Karpas-422 (cell line): Measurements from ENCODE around the gene TRAF3IP3. TPM values are rescaled to one million over a fixed set of nuclear protein-coding genes. Genes with fewer than 3 reads are reported as not detected.

Source experiments
- DNase-seq: peaks from one replicate; pipeline ENCODE4 v3.0.0-alpha.2; 2015
- H2AFZ ChIP-seq: fragments of 200-600 bp; sonication (generic); 2 replicates; pipeline ENCODE4 v1.6.1; 2014; ENCODE audit warnings: antibody characterized with exemption, low read length, mixed read lengths
- H3K27ac ChIP-seq: fragments of 200-600 bp; sonication (generic); 2 replicates; pipeline ENCODE4 v1.5.1; 2014; ENCODE audit warnings: mild to moderate bottlenecking, low read length, moderate library complexity
- H3K27me3 ChIP-seq: fragments of 200-600 bp; sonication (generic); 2 replicates; pipeline ENCODE4 v1.6.1; 2014; ENCODE audit warnings: low read length, mixed read lengths
- H3K36me3 ChIP-seq: fragments of 200-600 bp; sonication (generic); 2 replicates; pipeline ENCODE4 v1.6.1; 2014; ENCODE audit warnings: low read length, mixed read lengths; ENCODE audit not compliant: insufficient read depth
- H3K4me1 ChIP-seq: fragments of 200-600 bp; sonication (generic); 2 replicates; pipeline ENCODE4 v1.6.1; 2014; ENCODE audit warnings: mild to moderate bottlenecking, low read length, mixed read lengths
- H3K4me2 ChIP-seq: fragments of 200-600 bp; sonication (generic); 2 replicates; pipeline ENCODE4 v1.6.1; 2014; ENCODE audit warnings: low read length, low read depth, mild to moderate bottlenecking; ENCODE audit not compliant: poor library complexity, severe bottlenecking
- H3K4me3 ChIP-seq: fragments of 200-600 bp; sonication (generic); 2 replicates; pipeline ENCODE4 v1.5.1; 2014; ENCODE audit warnings: mild to moderate bottlenecking, antibody characterized with exemption, low read length, mixed read lengths
- H3K79me2 ChIP-seq: fragments of 200-600 bp; sonication (generic); 2 replicates; pipeline ENCODE4 v1.6.1; 2014; ENCODE audit warnings: mild to moderate bottlenecking, low read length, mixed read lengths
- H3K9ac ChIP-seq: fragments of 200-600 bp; sonication (generic); 2 replicates; pipeline ENCODE4 v1.6.0; 2014; ENCODE audit warnings: low read length
- H3K9me2 ChIP-seq: fragments of 200-600 bp; sonication (generic), shearing (Covaris generic); replicated peaks from 2 replicates; pipeline ENCODE4 v1.6.0; 2014; ENCODE audit warnings: mild to moderate bottlenecking, low read length, moderate library complexity; ENCODE audit not compliant: insufficient read depth
- H3K9me3 ChIP-seq: fragments of 300-700, 200-600 bp; sonication (generic); 2 replicates; pipeline ENCODE4 v1.6.1; 2014; ENCODE audit warnings: low read length, mixed read lengths
- H4K20me1 ChIP-seq: fragments of 200-600 bp; sonication (generic); 2 replicates; pipeline ENCODE4 v1.6.1; 2014; ENCODE audit warnings: mild to moderate bottlenecking, antibody characterized with exemption, low read length, low read depth; ENCODE audit not compliant: insufficient read depth
- total RNA-seq: library from RNA; depleted of rRNA; stranded (reverse); fragments of >200 nt; shearing (Covaris generic); gene quantifications from 2 replicates; pipeline ENCODE4 v1.2.3, GENCODE V29; 2014; ENCODE audit warnings: low replicate concordance

TRAF3IP3 gene
- total RNA-seq, 1 experiment from 2014 or later, result 1.6 TPM

DNA sequence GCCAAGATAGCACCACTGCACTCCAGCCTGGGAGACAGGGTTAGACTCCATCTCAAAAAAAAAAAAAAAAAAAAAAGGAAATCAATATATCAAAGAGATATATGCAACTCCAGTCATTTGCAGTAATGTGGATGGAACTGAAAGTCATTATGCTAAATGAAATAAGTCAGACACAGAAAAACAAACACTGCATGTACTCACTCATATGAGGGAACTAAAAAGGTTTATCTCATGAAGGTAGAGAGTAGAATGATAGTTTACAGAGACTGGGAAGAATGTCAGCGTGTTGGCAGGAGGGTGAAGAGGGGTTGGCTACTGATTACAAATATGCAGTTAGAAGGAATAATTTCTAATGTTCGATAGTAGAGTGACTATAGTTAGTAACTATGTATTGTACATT lies 38.0 kb upstream of the TRAF3IP3 start:
- no peak for DNase-seq
- Histone ChIP-seq H3K36me3 (no peaks in the 10 kb centered on the region), H3K79me2 (no peaks in the 10 kb centered on the region), H2AFZ (no peak overlapping the region), H3K4me3 (no peak overlapping the region), H4K20me1 (no peaks in the 10 kb centered on the region), H3K27me3 (no peaks in the 10 kb centered on the region), H3K4me2 (no peak overlapping the region), H3K9me3 (no peaks in the 10 kb centered on the region), H3K27ac (no peak overlapping the region), H3K9me2 (no peaks in the 10 kb centered on the region), H3K4me1 (no peaks in the 10 kb centered on the region), H3K9ac (no peak overlapping the region)

- no peak for DNase-seq
These were observed 35.5 kb upstream of the TRAF3IP3 start for GRCh38 chr1:209720326-209720725.

DNA sequence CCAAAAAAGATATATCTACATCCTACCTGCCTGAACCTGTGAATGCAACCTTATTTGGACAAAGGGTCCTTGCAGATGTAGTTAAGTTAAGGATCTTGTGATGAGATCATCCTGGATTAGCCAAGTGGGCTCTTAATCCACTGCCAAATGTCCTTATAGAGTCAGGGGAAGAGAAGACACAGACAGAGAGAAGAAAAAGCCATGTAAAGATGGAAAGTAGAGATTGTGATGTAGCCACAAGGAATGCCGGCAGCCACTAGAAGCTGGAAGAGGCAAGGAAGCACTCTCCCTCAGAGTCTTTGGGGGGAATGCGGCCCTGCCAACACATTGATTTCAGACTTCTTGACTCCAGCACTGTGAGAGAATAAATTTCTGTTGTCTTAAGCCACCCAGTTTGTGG lies 35.0 kb upstream of the TRAF3IP3 start:
- H3K9ac ChIP-seq, result no peak overlapping the region
- no peak overlapping the region for H3K4me3 ChIP-seq
- DNase-seq, result no peak
- H3K79me2 ChIP-seq, result no peaks in the 10 kb centered on the region
- no peaks in the 10 kb centered on the region for H3K9me3 ChIP-seq
- no peak overlapping the region for H3K27ac ChIP-seq
- H3K9me2 ChIP-seq, result no peaks in the 10 kb centered on the region
- H3K4me2 ChIP-seq, result no peak overlapping the region
- no peaks in the 10 kb centered on the region for H3K36me3 ChIP-seq
- H3K4me1 ChIP-seq, result no peaks in the 10 kb centered on the region
- no peaks in the 10 kb centered on the region for H4K20me1 ChIP-seq
- H2AFZ ChIP-seq, result no peak overlapping the region
- H3K27me3 ChIP-seq, result no peaks in the 10 kb centered on the region

More at GRCh38 chr1:209720326-209720725, 35.5 kb upstream of the TRAF3IP3 start:
- Histone ChIP-seq H3K4me3 (no peak overlapping the region), H3K27me3 (no peaks in the 10 kb centered on the region), H3K9me3 (no peaks in the 10 kb centered on the region), H3K36me3 (no peaks in the 10 kb centered on the region), H3K79me2 (no peaks in the 10 kb centered on the region), H2AFZ (no peak overlapping the region), H3K4me1 (no peaks in the 10 kb centered on the region), H3K27ac (no peak overlapping the region), H4K20me1 (no peaks in the 10 kb centered on the region), H3K9ac (no peak overlapping the region), H3K4me2 (no peak overlapping the region), H3K9me2 (no peaks in the 10 kb centered on the region)

DNA sequence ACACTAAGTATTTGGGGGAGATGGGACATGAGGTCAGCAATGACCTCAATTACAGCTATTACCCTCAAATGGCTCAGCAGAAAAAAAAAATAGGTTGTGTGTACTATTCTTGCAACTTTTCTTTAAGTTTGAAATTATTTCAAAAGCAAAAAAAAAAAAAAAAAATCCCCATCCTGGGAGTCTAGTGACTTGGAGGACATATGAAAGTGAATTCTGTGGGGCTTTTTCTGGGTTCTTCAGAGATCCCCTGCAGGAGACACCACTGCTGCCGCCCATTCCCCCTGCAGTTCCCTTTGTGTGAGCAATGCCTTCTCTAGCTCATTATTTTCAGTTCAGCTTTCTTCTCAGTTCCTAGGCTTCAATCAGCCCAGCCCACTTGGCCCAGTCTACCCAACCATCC lies 34.5 kb upstream of the TRAF3IP3 start:
- H3K9ac ChIP-seq, result no peak overlapping the region
- no peak overlapping the region for H3K4me2 ChIP-seq
- H3K4me3 ChIP-seq, result no peak overlapping the region
- H3K36me3 ChIP-seq, result no peaks in the 10 kb centered on the region
- H3K4me1 ChIP-seq, result no peaks in the 10 kb centered on the region
- H3K27ac ChIP-seq, result no peak overlapping the region
- H3K79me2 ChIP-seq, result no peaks in the 10 kb centered on the region
- no peaks in the 10 kb centered on the region for H3K9me3 ChIP-seq
- DNase-seq, result no peak
- H4K20me1 ChIP-seq, result no peaks in the 10 kb centered on the region
- H3K9me2 ChIP-seq, result no peaks in the 10 kb centered on the region
- H2AFZ ChIP-seq, result no peak overlapping the region
- H3K27me3 ChIP-seq, result no peaks in the 10 kb centered on the region

- no peak overlapping the region for H3K4me3 ChIP-seq
- DNase-seq, result no peak
- no peaks in the 10 kb centered on the region for H4K20me1 ChIP-seq
- H3K9me2 ChIP-seq, result no peaks in the 10 kb centered on the region
- H3K9me3 ChIP-seq, result no peaks in the 10 kb centered on the region
- no peaks in the 10 kb centered on the region for H3K4me1 ChIP-seq
- H3K4me2 ChIP-seq, result no peak overlapping the region
- no peaks in the 10 kb centered on the region for H3K36me3 ChIP-seq
- no peak overlapping the region for H3K27ac ChIP-seq
- H2AFZ ChIP-seq, result no peak overlapping the region
- no peaks in the 10 kb centered on the region for H3K79me2 ChIP-seq
- H3K9ac ChIP-seq, result no peak overlapping the region
- no peaks in the 10 kb centered on the region for H3K27me3 ChIP-seq
These were observed 32.6 kb upstream of the TRAF3IP3 start for GRCh38 chr1:209723265-209723664.

DNA sequence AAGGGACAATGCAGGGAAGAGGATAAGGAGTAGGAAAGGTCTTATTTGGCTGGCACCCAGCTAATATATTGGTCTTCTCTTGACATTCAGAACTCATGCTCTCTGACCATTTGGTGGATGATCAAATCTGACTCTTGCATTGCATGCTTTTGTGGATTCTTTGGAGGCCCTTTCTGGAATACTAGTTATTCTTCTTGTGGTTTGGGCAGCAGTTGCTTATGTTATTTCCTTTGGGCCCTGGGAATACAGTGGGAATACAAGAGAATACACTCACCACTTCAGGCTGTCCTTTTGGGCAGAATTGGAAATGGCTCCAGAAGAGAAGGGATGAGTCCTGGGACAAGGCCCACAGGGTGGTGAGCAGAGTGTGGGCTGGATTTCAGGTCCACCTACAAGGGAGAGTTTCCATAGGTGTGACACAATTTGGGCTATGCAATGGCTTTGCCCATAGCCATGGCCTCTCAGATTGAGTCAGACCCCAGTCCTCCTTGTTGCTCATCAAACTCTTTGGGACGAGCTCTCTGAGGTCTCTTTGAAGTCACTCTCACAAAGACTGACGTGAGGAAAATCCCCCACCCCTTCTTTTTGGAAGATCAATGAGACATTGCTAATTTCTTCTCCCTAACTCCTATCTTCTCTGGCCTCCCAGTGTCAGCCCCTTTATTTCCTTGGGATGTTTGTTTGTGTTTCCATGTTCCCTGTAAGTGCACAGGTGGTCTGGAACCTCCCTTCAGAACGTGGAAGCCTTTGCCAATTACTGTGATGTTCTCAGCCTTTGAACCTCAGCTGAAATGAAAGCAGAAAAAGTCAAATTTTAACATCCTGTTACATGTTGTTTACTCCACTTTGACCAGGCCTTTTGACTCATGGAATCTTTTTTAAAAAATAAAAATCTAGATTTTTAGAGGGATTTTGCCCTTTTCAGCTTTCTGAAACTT lies 31.8 kb upstream of the TRAF3IP3 start:
- Histone ChIP-seq H3K4me1 (no peaks in the 10 kb centered on the region), H3K9ac (no peak overlapping the region), H3K4me3 (no peak overlapping the region), H3K36me3 (no peaks in the 10 kb centered on the region), H3K9me3 (no peaks in the 10 kb centered on the region), H2AFZ (no peak overlapping the region), H3K4me2 (no peak overlapping the region), H4K20me1 (no peaks in the 10 kb centered on the region), H3K79me2 (no peaks in the 10 kb centered on the region), H3K9me2 (no peaks in the 10 kb centered on the region), H3K27ac (no peak overlapping the region), H3K27me3 (no peaks in the 10 kb centered on the region)
- DNase-seq, result no peak

GRCh38 chr1:209727286-209727685 lies 28.6 kb upstream of the TRAF3IP3 start:
- Histone ChIP-seq H3K27ac (no peak overlapping the region), H3K4me3 (no peak overlapping the region), H3K9ac (no peak overlapping the region), H3K79me2 (no peaks in the 10 kb centered on the region), H2AFZ (no peak overlapping the region), H3K36me3 (no peaks in the 10 kb centered on the region), H4K20me1 (no peaks in the 10 kb centered on the region), H3K4me1 (no peaks in the 10 kb centered on the region), H3K27me3 (no peaks in the 10 kb centered on the region), H3K9me3 (no peaks in the 10 kb centered on the region), H3K9me2 (no peaks in the 10 kb centered on the region), H3K4me2 (no peak overlapping the region)
- no peak for DNase-seq

- Histone ChIP-seq H3K36me3 (no peaks in the 10 kb centered on the region), H3K4me2 (no peak overlapping the region), H3K9me3 (no peaks in the 10 kb centered on the region), H3K27ac (no peak overlapping the region), H3K9me2 (no peaks in the 10 kb centered on the region), H3K4me1 (no peaks in the 10 kb centered on the region), H2AFZ (no peak overlapping the region), H3K9ac (no peak overlapping the region), H3K79me2 (no peaks in the 10 kb centered on the region), H3K4me3 (no peak overlapping the region), H3K27me3 (no peaks in the 10 kb centered on the region), H4K20me1 (no peaks in the 10 kb centered on the region)
- DNase-seq, result no peak
These were observed 28.1 kb upstream of the TRAF3IP3 start for GRCh38 chr1:209727785-209728184.
